Nephron progenitor cell (in vitro differentiated cells): ENCODE results near the gene NLK.

ENCODE experiments used
- DNase-seq: peaks from one replicate; pipeline ENCODE4 v3.0.0; 2021
- H3K27ac Mint-ChIP-seq: 2 replicates; pipeline ENCODE4 v1.8.0; 2021; ENCODE audit warnings: mild to moderate bottlenecking, moderate library complexity, mixed read lengths
- H3K27me3 Mint-ChIP-seq: 2 replicates; pipeline ENCODE4 v1.8.0; 2021; ENCODE audit warnings: mild to moderate bottlenecking, low read depth, mixed read lengths; ENCODE audit not compliant: poor library complexity
- H3K36me3 Mint-ChIP-seq: 2 replicates; pipeline ENCODE4 v1.8.0; 2021; ENCODE audit warnings: low read depth, mixed read lengths
- H3K4me1 Mint-ChIP-seq: 2 replicates; pipeline ENCODE4 v1.8.0; 2021; ENCODE audit warnings: mixed read lengths
- H3K4me3 Mint-ChIP-seq: 2 replicates; pipeline ENCODE4 v1.8.0; 2021; ENCODE audit warnings: mild to moderate bottlenecking, moderate library complexity, mixed read lengths
- H3K9me3 Mint-ChIP-seq: 2 replicates; pipeline ENCODE4 v1.8.0; 2021; ENCODE audit warnings: mild to moderate bottlenecking, moderate library complexity, mixed read lengths
- CTCF ChIP-seq: fragments of 200-600 bp; sonication (generic); IDR thresholded peaks from 2 replicates; pipeline ENCODE4 v1.5.0; 2021; ENCODE audit warnings: antibody characterized with exemption

NLK gene

GRCh38 chr17:28174352-28175046, 132.0 kb downstream of the NLK start:
- H3K4me3 Mint-ChIP-seq, result no peak overlapping the region
- H3K9me3 Mint-ChIP-seq, result no peaks in the 10 kb centered on the region
- DNase-seq, result no peak
- peak overlapping the region; percentile 34 for H3K27ac Mint-ChIP-seq
- H3K4me1 Mint-ChIP-seq, result peaks cover 28% of the 10 kb centered on the region
- no peak for TF ChIP-seq CTCF
- no peaks in the 10 kb centered on the region for H3K27me3 Mint-ChIP-seq
- peaks cover 26% of the 10 kb centered on the region for H3K36me3 Mint-ChIP-seq

- Mint-ChIP-seq H3K27ac (no peak overlapping the region), H3K4me1 (peaks cover 26% of the 10 kb centered on the region), H3K4me3 (no peak overlapping the region), H3K36me3 (peaks cover 26% of the 10 kb centered on the region), H3K27me3 (no peaks in the 10 kb centered on the region), H3K9me3 (no peaks in the 10 kb centered on the region)
- TF ChIP-seq CTCF, result no peak
- DNase-seq, result no peak
These were observed 134.9 kb downstream of the NLK start for GRCh38 chr17:28177351-28177750.

- no peaks in the 10 kb centered on the region for H3K9me3 Mint-ChIP-seq
- no peaks in the 10 kb centered on the region for H3K27me3 Mint-ChIP-seq
- H3K4me3 Mint-ChIP-seq, result no peak overlapping the region
- no peak for DNase-seq
- TF ChIP-seq CTCF, result no peak
- no peak overlapping the region for H3K27ac Mint-ChIP-seq
- peaks cover 26% of the 10 kb centered on the region for H3K36me3 Mint-ChIP-seq
- peaks cover 11% of the 10 kb centered on the region for H3K4me1 Mint-ChIP-seq
These were observed 136.3 kb downstream of the NLK start for GRCh38 chr17:28178800-28179199.

- Mint-ChIP-seq H3K4me3 (no peak overlapping the region), H3K4me1 (no peaks in the 10 kb centered on the region), H3K27me3 (no peaks in the 10 kb centered on the region), H3K36me3 (peaks cover 35% of the 10 kb centered on the region), H3K27ac (no peak overlapping the region), H3K9me3 (peaks cover 2% of the 10 kb centered on the region)
- no peak for DNase-seq
- TF ChIP-seq CTCF, result no peak
These were observed 138.0 kb downstream of the NLK start for GRCh38 chr17:28180449-28180848.

GRCh38 chr17:28181568-28181967, 139.1 kb downstream of the NLK start:
- peaks cover 46% of the 10 kb centered on the region for H3K36me3 Mint-ChIP-seq
- peak overlapping the region; percentile 13 for H3K27ac Mint-ChIP-seq
- H3K27me3 Mint-ChIP-seq, result no peaks in the 10 kb centered on the region
- TF ChIP-seq CTCF, result no peak
- no peaks in the 10 kb centered on the region for H3K4me1 Mint-ChIP-seq
- no peak overlapping the region for H3K4me3 Mint-ChIP-seq
- no peak for DNase-seq
- H3K9me3 Mint-ChIP-seq, result peaks cover 13% of the 10 kb centered on the region

- no peak overlapping the region for H3K4me3 Mint-ChIP-seq
- no peaks in the 10 kb centered on the region for H3K4me1 Mint-ChIP-seq
- peaks cover 14% of the 10 kb centered on the region for H3K9me3 Mint-ChIP-seq
- H3K27ac Mint-ChIP-seq, result no peak overlapping the region
- DNase-seq, result no peak
- TF ChIP-seq CTCF, result no peak
- H3K36me3 Mint-ChIP-seq, result peaks cover 52% of the 10 kb centered on the region
- H3K27me3 Mint-ChIP-seq, result no peaks in the 10 kb centered on the region
These were observed 140.1 kb downstream of the NLK start for GRCh38 chr17:28182559-28182958.
